GM13976 (cell line): Measurements from ENCODE around the gene UBE2L6.

ENCODE experiments used
- DNase-seq: peaks from one replicate; pipeline ENCODE4 v3.0.0; 2012; ENCODE audit warnings: low spot score
- in situ Hi-C: fragments of 300-500 bp; cut with MboI; formaldehyde crosslinking; loops from one replicate; pipeline ENCODE4 v1.12.0; 2022; ENCODE audit warnings: low sequenced_read_pairs, mixed read lengths, inconsistent platforms; ENCODE audit not compliant: unreplicated experiment
- TF ChIP-seq, protein P1 (sequence below): IDR thresholded peaks from 2 replicates; pipeline ENCODE4 v1.5.1; 2012; ENCODE audit warnings: borderline replicate concordance, mild to moderate bottlenecking; ENCODE audit not compliant: insufficient read depth; ENCODE audit errors: extremely low read depth, missing control alignments, control extremely low read depth

Gene UBE2L6

GRCh38 chr11:57604296-57605027, 37.0 kb upstream of the UBE2L6 start:
- DNase-seq = no peak
- TF ChIP-seq, protein P1, sequence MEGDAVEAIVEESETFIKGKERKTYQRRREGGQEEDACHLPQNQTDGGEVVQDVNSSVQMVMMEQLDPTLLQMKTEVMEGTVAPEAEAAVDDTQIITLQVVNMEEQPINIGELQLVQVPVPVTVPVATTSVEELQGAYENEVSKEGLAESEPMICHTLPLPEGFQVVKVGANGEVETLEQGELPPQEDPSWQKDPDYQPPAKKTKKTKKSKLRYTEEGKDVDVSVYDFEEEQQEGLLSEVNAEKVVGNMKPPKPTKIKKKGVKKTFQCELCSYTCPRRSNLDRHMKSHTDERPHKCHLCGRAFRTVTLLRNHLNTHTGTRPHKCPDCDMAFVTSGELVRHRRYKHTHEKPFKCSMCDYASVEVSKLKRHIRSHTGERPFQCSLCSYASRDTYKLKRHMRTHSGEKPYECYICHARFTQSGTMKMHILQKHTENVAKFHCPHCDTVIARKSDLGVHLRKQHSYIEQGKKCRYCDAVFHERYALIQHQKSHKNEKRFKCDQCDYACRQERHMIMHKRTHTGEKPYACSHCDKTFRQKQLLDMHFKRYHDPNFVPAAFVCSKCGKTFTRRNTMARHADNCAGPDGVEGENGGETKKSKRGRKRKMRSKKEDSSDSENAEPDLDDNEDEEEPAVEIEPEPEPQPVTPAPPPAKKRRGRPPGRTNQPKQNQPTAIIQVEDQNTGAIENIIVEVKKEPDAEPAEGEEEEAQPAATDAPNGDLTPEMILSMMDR = no peak
- in situ Hi-C loops = no loop called here

DNA sequence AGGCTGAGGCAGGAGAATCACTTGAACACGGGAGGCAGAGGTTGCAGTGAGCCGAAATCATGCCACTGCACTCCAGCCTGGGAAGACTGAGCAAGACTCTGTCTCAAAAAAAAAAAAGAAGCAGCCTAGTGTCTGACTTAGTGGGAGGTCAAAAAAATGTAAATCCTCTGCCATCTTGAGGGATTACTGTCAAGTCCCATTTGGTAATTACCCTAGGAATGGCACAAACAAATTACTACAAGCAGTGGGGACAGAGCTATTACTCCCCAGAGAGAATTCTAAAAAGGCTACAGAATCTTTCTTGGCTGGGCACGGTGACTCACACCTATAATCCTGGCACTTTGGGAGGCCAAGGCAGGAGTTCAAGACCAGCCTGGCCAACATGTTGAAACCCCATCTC, 33.8 kb upstream of the UBE2L6 start:
- no peak for DNase-seq
- in situ Hi-C loops = no loop called here
- TF ChIP-seq, protein P1 = no peak

DNA sequence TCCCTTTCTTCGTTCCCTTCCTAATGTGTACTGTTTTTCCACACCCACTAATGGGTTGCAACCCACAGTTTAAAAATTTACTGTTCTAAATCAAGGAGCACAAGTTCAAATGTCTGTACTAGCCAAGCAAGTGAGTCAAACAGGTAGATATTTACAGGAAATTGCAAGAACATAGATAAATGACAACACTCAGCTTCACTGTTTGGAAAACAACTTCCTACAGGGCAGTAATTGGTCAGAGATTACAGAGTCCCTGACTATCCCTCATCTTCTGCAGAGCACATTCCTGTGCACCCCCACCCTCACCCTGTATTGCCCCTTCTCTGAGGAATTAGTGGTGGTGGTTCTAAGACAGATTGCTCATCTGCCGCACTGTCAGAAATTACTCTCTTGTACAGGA, 31.9 kb upstream of the UBE2L6 start:
- TF ChIP-seq, protein P1 = no peak
- DNase-seq = no peak
- in situ Hi-C loops = no loop called here

- TF ChIP-seq, protein P1 = no peak
- in situ Hi-C loops = no loop called here
- no peak for DNase-seq
These were observed 31.3 kb upstream of the UBE2L6 start for GRCh38 chr11:57598831-57599155.

DNA sequence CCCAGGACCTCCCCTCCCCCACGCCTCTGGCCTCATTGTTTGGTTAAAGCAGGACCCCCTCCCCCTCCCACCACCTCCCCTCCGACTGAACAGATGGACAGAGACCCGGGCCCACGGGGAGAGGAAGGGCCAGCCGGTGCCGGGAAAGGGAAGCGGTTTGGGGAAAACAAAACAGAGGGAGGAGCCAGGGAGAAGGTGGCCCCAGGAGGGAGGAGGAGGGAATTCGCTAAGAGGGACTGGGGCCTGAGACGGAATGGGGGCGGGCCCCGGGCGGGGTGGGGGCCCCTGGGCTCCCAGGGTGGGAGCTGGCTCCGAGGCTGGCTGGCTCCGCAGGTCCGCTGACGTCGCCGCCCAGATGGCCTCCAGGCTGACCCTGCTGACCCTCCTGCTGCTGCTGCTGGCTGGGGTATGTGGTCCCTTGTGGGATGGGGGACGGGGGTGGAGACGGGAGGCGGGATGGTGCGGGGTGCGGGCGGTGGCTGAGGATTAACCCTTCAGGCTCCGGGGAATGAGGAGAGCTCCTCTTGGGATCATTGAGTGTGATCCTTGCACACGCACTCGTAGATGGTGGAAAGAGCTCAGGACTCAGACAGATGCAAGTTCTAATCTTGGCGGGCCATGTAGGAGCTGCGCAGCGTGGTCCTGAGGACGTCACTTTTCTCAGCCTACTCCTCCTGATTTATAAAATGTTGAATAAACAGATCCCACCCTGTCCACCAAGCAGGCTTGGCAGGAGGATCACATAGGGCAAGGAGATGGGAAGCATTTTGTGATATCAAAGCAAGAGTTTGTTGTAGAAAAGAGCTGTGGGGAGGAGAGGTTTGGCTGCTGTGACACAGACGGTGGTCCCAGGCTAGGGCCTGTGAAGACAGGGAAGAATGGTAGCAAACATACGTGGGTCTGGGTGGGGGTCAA, 30.7 kb upstream of the UBE2L6 start:
- no peak for DNase-seq
- in situ Hi-C loops = no loop called here
- TF ChIP-seq, protein P1 = no peak

- TF ChIP-seq, protein P1 = no peak
- no peak for DNase-seq
- in situ Hi-C loops = no loop called here
These were observed 30.0 kb upstream of the UBE2L6 start, which contains the start of gene SERPING1 for GRCh38 chr11:57597461-57597915. TSS of gene SERPING1 (plus strand) at chr11:57597685. CDS start at chr11:57598271, 586 bp downstream.
